LNCAP (cell line): ENCODE measurements around the gene TYRP1.

ENCODE experiments used
- TF ChIP-seq, protein P1 (sequence below): fragments of 450-650 bp; IDR thresholded peaks from 2 replicates; pipeline ENCODE4 v1.5.1; 2017; ENCODE audit warnings: mild to moderate bottlenecking

TYRP1 gene

GRCh38 chr9:12739014-12739652 is 45.9 kb downstream of the TYRP1 start:
- TF ChIP-seq, protein P1, sequence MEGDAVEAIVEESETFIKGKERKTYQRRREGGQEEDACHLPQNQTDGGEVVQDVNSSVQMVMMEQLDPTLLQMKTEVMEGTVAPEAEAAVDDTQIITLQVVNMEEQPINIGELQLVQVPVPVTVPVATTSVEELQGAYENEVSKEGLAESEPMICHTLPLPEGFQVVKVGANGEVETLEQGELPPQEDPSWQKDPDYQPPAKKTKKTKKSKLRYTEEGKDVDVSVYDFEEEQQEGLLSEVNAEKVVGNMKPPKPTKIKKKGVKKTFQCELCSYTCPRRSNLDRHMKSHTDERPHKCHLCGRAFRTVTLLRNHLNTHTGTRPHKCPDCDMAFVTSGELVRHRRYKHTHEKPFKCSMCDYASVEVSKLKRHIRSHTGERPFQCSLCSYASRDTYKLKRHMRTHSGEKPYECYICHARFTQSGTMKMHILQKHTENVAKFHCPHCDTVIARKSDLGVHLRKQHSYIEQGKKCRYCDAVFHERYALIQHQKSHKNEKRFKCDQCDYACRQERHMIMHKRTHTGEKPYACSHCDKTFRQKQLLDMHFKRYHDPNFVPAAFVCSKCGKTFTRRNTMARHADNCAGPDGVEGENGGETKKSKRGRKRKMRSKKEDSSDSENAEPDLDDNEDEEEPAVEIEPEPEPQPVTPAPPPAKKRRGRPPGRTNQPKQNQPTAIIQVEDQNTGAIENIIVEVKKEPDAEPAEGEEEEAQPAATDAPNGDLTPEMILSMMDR = no peak

DNA sequence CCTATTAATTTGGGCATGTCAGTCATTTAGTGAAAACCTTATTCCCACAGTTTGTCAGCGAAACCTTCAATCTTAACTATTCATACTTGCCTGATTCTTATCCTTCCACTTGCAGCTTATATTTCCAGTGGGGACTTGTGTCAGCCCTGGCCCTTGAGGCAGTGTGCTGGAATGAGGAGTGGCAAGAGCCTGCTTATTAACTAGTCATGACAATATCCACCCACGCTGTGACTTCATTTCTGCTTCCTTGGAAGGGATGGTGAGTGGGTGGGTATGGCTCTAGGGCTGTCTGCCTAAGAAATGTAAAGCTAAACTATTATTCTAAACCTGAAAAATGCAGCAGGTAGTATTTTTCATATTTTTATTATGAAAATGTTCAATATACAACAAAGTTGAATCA is 47.7 kb downstream of the TYRP1 start:
- TF ChIP-seq, protein P1 = no peak

DNA sequence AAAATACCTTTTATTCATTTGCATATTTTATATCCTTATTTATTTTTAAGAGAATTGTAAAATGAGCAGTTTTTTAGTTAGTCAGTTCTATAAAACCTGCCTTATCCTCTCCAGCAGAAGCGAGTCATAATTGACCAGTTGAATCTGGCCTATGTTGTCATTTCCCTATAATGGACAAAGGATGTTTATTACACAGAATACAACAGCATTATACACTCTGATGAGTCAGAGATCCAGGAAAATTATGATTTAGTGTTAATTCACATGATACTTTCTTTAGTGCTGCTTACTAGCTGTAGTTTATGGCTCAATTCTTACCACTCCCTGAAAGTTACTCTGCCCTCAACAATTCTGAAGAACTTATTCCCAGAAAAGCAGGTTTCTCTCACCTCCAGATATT is 54.8 kb downstream of the TYRP1 start:
- TF ChIP-seq, protein P1 = no peak

- TF ChIP-seq, protein P1 = no peak
Observed at GRCh38 chr9:12748954-12749353, 55.8 kb downstream of the TYRP1 start.

- TF ChIP-seq, protein P1 = no peak
Observed at GRCh38 chr9:12753931-12754330, 60.7 kb downstream of the TYRP1 start.

GRCh38 chr9:12759761-12760160 is 66.6 kb downstream of the TYRP1 start:
- TF ChIP-seq, protein P1 = no peak
